ENCODE measurements around the gene DLG1.

GRCh38 chr3:197216169-197216860, 82.1 kb downstream of the DLG1 start:
- TF ChIP-seq POLR2AphosphoS5 (IDR thresholded peaks at IDR 0.05) (no peak), POLR2A (IDR thresholded peaks at IDR 0.05) (no peak), CTCF (IDR thresholded peaks at IDR 0.05) (no peak)

All from transverse colon (tissue), 4 donors.